Bronchial epithelial cell (primary cell): Measurements from ENCODE around the gene PHF5A. TPM values are rescaled to one million over a fixed set of nuclear protein-coding genes. Genes with fewer than 3 reads are reported as not detected.

Experiments used
- DNase-seq: peaks from one replicate; pipeline ENCODE4 v3.0.0-alpha.2; 2010; ENCODE audit warnings: low read depth
- FAIRE-seq: peaks from 2 replicates; lab custom pipeline; 2011; peaks lifted over from hg19 to GRCh38; lab: Jason Lieb, UNC
- H3K27me3 ChIP-seq: 2 replicates; pipeline ENCODE4 v1.5.1; 2011; ENCODE audit warnings: low read length; ENCODE audit not compliant: control insufficient read depth, insufficient read depth
- H3K36me3 ChIP-seq: 2 replicates; pipeline ENCODE4 v1.5.1; 2011; ENCODE audit warnings: low read length; ENCODE audit not compliant: control insufficient read depth, insufficient read depth
- H3K4me3 ChIP-seq: 2 replicates; pipeline ENCODE4 v1.5.1; 2011; ENCODE audit warnings: mild to moderate bottlenecking, low read depth, low read length, control low read depth
- total RNA-seq: library from RNA; depleted of rRNA; stranded (reverse); fragments of >200 nt; gene quantifications from 2 replicates; pipeline ENCODE4 v1.2.1, GENCODE V29; 2014
- TF ChIP-seq, protein P1 (sequence below): IDR thresholded peaks from 2 replicates; pipeline ENCODE4 v1.5.1; 2011; ENCODE audit warnings: mild to moderate bottlenecking, moderate library complexity, low read length, control low read depth, inconsistent platforms; ENCODE audit not compliant: insufficient read depth, severe bottlenecking

The PHF5A gene, protein sequence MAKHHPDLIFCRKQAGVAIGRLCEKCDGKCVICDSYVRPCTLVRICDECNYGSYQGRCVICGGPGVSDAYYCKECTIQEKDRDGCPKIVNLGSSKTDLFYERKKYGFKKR
- 106 and 111 TPM in 2 replicates for total RNA-seq

DNA sequence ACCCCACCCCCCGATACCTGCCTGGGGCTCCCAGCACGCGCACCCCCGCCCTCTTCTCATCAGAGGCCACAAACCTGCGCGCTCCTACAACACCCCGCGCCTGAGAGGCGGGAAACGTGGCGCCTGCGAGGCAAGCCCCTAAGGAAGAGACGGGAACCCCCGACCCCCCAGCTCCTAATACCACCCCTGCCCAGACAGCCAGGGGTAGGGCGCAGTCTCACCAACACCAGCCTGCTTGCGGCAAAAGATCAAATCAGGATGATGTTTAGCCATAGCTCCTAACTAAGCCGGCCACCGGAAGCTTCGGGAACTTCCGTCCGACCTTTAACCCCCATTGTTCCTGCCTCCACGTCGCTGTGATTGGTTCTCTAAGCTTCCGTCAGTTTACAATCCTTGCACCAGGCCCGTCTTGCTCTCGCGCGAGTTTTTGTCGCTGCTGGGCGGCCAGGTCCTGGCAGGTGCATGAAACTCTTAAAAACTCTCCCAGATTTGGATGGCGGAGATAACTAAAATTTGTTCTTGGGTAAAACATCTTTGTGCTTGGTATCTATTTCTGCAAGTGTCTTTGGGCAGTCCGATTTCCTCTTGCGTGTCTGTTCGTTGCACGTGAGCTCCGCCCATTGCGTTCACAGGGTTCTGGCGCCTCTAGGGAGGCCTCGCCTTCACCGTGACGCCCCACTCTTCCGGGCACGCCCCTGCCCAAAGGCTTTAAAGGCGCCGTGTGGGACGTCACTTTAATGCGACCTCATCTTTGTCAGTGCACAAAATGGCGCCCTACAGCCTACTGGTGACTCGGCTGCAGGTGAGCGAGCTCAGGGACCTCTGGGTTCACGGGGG is at the start of gene PHF5A, which contains the start of gene ACO2:
Gene PHF5A, minus strand, starts transcription at position 312 of the 837 bp plus-strand sequence. Its CDS starts 39 bp downstream, at position 273.
Gene ACO2, plus strand, starts transcription at position 737 of the 837 bp plus-strand sequence. Its CDS starts 30 bp downstream, at position 767.
- peaks cover 26% of the 10 kb centered on the region for H3K36me3 ChIP-seq
- peak; percentile 94 for FAIRE-seq

DNA sequence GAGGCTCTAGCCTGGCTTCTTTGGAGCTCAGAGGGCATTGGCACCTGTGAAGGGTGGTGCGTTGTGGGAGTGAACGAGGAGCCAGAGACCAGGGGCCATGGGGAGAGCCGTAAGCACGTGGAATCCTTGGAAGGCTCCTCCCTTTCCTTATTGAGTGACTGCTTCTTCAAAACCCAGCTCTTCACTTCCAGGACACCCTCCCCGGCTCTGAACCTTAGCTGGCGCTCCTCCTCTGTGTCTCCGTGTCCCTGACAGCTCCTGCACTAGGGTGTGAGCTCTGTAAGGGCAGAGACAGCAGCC is 49.5 kb upstream of the PHF5A start:
- TF ChIP-seq, protein P1, sequence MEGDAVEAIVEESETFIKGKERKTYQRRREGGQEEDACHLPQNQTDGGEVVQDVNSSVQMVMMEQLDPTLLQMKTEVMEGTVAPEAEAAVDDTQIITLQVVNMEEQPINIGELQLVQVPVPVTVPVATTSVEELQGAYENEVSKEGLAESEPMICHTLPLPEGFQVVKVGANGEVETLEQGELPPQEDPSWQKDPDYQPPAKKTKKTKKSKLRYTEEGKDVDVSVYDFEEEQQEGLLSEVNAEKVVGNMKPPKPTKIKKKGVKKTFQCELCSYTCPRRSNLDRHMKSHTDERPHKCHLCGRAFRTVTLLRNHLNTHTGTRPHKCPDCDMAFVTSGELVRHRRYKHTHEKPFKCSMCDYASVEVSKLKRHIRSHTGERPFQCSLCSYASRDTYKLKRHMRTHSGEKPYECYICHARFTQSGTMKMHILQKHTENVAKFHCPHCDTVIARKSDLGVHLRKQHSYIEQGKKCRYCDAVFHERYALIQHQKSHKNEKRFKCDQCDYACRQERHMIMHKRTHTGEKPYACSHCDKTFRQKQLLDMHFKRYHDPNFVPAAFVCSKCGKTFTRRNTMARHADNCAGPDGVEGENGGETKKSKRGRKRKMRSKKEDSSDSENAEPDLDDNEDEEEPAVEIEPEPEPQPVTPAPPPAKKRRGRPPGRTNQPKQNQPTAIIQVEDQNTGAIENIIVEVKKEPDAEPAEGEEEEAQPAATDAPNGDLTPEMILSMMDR: no peak
- Histone ChIP-seq H3K27me3 (no peaks in the 10 kb centered on the region), H3K4me3 (no peak overlapping the region), H3K36me3 (peaks cover 26% of the 10 kb centered on the region)
- no peak for FAIRE-seq
- no peak for DNase-seq

More for the DNA sequence above, at the start of gene PHF5A, which contains the start of gene ACO2:
- H3K4me3 ChIP-seq: peak within 1 kb of the TSS; percentile 89
- DNase-seq: peak; percentile 93
- TF ChIP-seq, protein P1: no peak
- H3K27me3 ChIP-seq: no peaks in the 10 kb centered on the region

DNA sequence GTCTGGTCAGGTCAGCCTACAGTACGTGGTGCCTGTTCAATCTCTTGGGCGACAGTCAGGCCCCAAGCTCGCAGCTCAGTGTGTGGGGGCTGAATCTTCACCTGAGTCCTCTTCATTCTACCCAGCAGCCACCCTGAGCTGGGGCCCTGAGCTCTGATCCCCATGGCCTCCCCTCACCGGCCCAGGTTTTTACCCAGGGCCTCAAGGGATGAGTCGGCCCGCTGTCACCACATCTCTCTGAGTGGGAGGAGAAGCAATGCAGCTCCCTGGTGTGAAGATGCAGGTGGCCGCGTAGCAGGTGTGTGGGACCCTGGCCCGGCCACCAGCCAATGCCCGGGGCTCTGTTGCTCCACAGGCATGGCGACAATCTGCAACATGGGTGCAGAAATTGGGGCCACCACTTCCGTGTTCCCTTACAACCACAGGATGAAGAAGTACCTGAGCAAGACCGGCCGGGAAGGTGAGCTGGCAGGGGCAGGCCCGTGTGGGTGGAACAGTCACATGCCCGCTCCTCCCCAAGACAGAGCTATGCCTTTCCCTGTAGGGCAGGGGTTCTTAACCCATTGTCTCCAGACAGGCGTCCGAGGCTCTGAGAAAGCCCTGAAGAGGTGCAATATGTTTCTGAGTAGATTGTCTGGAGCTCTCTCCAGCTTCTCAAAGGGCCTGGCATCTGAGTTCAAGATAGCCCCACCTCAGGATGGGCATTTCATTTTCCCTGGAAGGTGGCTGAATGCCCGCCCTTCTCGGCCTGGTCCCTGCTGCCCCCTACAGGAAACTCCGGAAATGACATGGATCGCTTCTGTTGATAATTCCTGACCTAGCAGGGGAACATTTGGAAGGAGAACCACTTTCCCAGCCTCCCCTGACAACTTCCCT is 48.9 kb upstream of the PHF5A start:
- Histone ChIP-seq H3K27me3 (no peaks in the 10 kb centered on the region), H3K4me3 (no peak overlapping the region), H3K36me3 (peaks cover 23% of the 10 kb centered on the region)
- DNase-seq (peak; percentile 74), FAIRE-seq (peak; percentile 18)
- TF ChIP-seq, protein P1: peak; percentile 81

DNA sequence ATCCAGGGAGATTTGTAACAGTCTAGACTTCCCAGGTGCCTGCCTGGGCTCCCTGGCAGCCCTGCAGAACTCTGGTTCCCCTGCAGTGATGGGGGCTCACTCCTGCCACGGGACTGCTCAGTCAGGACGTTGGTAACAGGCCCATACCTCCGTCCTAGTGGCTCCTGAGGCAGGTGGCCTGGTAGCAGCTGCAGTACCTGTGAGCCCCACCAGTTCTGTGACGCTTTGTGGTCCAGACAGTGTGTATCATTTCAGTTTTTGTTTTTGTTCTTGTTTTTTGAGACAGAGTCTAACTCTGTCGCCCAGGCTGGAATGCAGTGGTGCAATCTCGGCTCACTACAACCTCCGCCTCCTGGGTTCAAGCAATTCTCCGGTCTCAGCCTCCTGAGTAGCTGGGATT is 48.0 kb upstream of the PHF5A start:
- no peaks in the 10 kb centered on the region for H3K27me3 ChIP-seq
- DNase-seq (no peak), FAIRE-seq (no peak)
- no peak overlapping the region for H3K4me3 ChIP-seq
- TF ChIP-seq, protein P1: no peak
- H3K36me3 ChIP-seq: peaks cover 25% of the 10 kb centered on the region

DNA sequence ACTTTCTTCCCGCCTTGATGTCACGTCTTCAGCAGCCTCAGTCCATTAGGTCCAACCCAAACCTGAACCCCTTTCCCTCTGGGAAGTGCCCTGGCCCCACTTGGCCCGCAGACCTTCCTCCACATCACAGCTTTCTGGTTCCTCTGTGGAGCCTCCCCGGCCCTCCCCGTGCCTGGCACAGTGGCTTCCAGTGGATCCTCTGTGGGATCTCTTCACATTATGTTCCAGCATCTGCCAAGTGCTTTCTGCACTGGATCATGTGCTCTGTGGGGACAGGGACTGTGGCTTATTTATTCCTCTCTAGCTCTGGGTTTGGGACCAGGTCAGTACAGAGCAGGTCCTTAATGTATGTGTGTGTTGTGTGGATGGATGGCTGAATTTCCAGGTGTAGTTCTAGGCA is 44.9 kb upstream of the PHF5A start:
- TF ChIP-seq, protein P1: no peak
- DNase-seq (no peak), FAIRE-seq (no peak)
- no peak overlapping the region for H3K4me3 ChIP-seq
- H3K27me3 ChIP-seq: no peaks in the 10 kb centered on the region
- peaks cover 23% of the 10 kb centered on the region for H3K36me3 ChIP-seq
